Embryonic facial prominence (tissue), 1 donor: ENCODE results near the gene CFAP99.

Experiments
- DNase-seq: peaks from one replicate; pipeline ENCODE4 v3.0.0-alpha.2; 2016; ENCODE audit errors: extremely low spot score

Gene CFAP99

GRCh38 chr4:2468456-2469191, 49.9 kb downstream of the CFAP99 start, which contains the start of gene RNF4:
TSS of gene RNF4 (plus strand) at chr4:2469106. CDS start at chr4:2490494, 21,388 bp downstream.
- DNase-seq, result peak; percentile 92

GRCh38 chr4:2469192-2469984, 50.6 kb downstream of the CFAP99 start:
- no peak for DNase-seq

- no peak for DNase-seq
Measured at GRCh38 chr4:2470791-2471190, 52.0 kb downstream of the CFAP99 start.

- DNase-seq, result no peak
Measured at GRCh38 chr4:2472187-2472586, 53.4 kb downstream of the CFAP99 start.

- DNase-seq, result no peak
Measured at GRCh38 chr4:2478229-2478628, 59.5 kb downstream of the CFAP99 start.

DNA sequence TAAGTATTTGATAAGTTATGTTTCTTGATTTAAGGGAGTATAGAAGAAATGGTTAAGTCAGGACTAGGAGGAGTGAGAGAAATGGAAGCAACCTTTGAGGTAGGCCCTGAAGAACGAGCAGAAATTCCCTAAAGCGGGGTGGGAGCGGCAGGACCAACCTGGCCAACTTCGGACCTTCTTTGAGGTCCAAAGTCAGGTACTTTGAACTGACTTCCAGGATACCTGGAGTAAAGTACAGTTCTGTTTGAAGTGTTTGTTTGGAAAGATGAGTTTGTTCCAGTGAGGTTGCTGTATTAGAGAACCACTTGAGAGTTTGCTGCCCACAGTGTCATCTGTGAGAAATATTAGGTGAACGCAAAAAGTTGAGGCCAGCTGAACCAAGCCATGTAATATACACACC, 61.9 kb downstream of the CFAP99 start:
- DNase-seq, result no peak

- no peak for DNase-seq
Measured at GRCh38 chr4:2482192-2482591, 63.4 kb downstream of the CFAP99 start.

GRCh38 chr4:2482693-2483092, 63.9 kb downstream of the CFAP99 start:
- DNase-seq, result no peak

GRCh38 chr4:2483237-2483636, 64.5 kb downstream of the CFAP99 start:
- no peak for DNase-seq

GRCh38 chr4:2484185-2484584, 65.4 kb downstream of the CFAP99 start:
- no peak for DNase-seq

DNA sequence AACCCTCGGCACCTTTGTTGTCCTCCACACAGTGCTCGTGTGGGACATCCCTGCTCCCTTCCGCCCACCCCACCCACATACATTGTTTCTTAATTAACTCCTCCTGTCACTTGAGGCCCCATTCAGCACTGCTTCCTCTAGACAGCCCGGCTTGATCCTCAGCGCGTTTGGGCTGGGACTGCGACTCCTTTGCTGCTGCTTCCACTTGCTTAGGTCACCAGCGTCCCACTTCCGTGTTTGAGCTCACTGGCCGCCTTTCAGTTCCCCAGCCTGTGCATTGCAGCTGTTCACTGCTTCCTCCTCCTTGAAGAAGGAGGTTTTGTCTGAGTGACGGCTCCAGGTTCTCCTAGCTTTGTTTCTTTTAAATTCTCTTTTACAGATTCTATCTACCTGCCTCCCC, 66.2 kb downstream of the CFAP99 start:
- no peak for DNase-seq

- DNase-seq, result no peak
Measured at GRCh38 chr4:2485956-2486355, 67.2 kb downstream of the CFAP99 start.

DNA sequence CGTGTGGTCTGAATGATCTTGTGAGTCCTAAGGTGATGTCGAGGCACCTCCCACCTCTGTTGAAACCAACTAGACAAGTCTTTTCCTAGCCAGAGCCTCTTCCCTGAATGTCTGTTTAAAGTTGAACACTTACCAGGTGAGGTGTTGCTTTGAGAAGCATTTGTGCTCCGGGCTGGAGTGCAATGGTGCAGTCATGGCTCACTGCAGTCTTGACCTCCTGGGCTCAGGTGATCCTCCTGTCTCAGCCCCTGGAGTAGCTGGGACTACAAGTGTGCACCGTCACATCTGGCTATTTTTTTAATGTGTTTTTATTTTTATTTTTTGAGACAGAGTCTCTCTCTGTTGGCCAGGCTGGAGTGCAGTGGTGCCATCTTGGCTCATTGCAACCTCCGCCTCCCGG, 68.2 kb downstream of the CFAP99 start:
- no peak for DNase-seq

DNA sequence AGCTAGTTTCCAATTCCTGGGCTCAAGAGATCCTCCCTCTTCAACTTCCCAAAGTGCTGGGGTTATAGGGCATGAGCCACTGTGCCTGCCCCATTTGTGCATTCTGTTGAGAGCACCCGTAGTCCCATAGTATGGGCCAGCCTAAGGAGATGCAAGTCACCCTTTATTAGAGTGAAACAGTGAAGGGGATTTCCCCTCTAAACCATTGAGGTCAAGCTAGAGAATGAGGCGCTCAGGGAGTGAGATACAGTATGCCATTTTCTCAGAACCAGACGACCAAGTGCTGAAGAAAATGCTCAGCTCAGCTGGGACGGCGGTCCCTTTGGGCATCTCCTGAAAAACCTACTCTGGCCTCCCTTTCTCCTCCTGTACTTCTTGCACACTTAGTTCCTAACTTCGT, 68.9 kb downstream of the CFAP99 start:
- DNase-seq, result no peak

- DNase-seq, result no peak
Measured at GRCh38 chr4:2489081-2489805, 70.5 kb downstream of the CFAP99 start.

GRCh38 chr4:2489841-2490552, 71.2 kb downstream of the CFAP99 start:
- no peak for DNase-seq

GRCh38 chr4:2492970-2493369, 74.2 kb downstream of the CFAP99 start:
- DNase-seq, result no peak

DNA sequence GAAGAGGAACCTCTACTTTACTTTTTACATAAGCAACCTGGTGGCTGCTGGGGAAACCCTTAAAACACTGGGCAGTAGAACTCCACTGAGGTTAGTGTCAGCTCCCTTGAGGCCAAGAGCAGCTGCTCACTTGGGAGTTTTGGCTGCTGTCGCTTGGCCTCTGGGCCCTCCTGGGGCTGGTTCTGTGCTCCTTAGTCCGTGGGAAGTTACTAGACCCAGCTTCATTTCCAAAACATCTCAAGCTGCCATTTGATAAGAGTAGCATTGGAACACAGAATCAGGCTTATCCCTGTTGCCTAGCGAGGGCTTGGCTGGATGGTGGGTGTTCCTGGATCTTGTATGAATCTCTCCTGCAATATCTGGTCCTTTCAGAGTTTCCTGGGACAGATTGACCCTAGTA, 76.2 kb downstream of the CFAP99 start:
- DNase-seq, result no peak

GRCh38 chr4:2497324-2497723, 78.6 kb downstream of the CFAP99 start:
- no peak for DNase-seq

- DNase-seq, result no peak
Measured at GRCh38 chr4:2497931-2498330, 79.2 kb downstream of the CFAP99 start.

GRCh38 chr4:2500547-2500946, 81.8 kb downstream of the CFAP99 start:
- DNase-seq, result no peak

GRCh38 chr4:2501034-2501594, 82.4 kb downstream of the CFAP99 start:
- DNase-seq, result no peak
